PC-3 (cell line): Measurements from ENCODE around the gene VPS37C.

ENCODE experiments used
- EZH2 ChIP-seq: fragments of 300-600 bp; sonication (generic); IDR thresholded peaks from one replicate; pipeline ENCODE4 v1.6.1; 2017; ENCODE audit warnings: antibody characterized with exemption, mild to moderate bottlenecking, low read length; ENCODE audit not compliant: unreplicated experiment
- EZH2phosphoT487 ChIP-seq: fragments of 300-600 bp; sonication (generic); IDR thresholded peaks from 2 replicates; pipeline ENCODE4 v1.6.1; 2018; ENCODE audit warnings: mild to moderate bottlenecking, antibody characterized with exemption, low read length, borderline replicate concordance
- TF ChIP-seq, protein P1 (sequence below): fragments of 300-600 bp; sonication (generic); conservative IDR thresholded peaks from 2 replicates; pipeline ENCODE4 v1.5.1; 2017; ENCODE audit warnings: antibody characterized with exemption, low read depth, mild to moderate bottlenecking, low read length

DNA sequence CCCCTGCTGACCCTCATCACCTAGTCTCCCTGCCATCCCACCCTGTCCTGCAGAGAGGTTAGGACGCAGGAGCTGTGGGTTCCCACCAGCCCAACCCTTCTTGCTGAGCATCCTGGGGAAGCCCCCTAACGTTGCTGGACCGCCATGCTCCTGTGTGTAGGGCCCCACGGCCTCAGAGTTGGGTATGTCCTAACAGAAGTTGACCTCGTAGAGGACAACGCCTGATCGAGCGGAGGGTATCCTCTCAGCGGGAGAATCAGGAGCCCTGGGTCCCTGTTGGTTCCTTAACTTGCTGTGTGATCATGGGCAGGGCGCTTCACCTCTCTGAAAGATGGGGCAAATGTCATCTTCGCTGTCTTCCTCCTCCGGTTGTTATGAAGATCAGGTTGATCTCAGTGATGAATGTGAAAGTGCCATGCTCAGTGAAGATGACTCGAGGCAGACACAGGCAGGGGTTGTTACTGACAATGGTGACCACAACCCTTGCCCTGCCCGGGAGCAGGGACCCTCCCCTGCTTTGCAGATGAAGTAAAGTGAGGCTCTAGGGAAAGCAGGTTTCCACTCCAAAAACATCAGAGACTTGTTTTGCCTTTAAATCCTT, 78.2 kb downstream of the VPS37C start:
- no peak for TF ChIP-seq EZH2
- TF ChIP-seq, protein P1, sequence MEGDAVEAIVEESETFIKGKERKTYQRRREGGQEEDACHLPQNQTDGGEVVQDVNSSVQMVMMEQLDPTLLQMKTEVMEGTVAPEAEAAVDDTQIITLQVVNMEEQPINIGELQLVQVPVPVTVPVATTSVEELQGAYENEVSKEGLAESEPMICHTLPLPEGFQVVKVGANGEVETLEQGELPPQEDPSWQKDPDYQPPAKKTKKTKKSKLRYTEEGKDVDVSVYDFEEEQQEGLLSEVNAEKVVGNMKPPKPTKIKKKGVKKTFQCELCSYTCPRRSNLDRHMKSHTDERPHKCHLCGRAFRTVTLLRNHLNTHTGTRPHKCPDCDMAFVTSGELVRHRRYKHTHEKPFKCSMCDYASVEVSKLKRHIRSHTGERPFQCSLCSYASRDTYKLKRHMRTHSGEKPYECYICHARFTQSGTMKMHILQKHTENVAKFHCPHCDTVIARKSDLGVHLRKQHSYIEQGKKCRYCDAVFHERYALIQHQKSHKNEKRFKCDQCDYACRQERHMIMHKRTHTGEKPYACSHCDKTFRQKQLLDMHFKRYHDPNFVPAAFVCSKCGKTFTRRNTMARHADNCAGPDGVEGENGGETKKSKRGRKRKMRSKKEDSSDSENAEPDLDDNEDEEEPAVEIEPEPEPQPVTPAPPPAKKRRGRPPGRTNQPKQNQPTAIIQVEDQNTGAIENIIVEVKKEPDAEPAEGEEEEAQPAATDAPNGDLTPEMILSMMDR, result no peak
- no peak for TF ChIP-seq EZH2phosphoT487
